A549 (cell line): ENCODE measurements around the gene MYH10.

Source experiments
- CHD2 ChIP-seq: fragments of 150-350 bp; IDR thresholded peaks from 2 replicates; pipeline ENCODE4 v1.6.1; 2014; ENCODE audit warnings: low read length; ENCODE audit not compliant: partially characterized antibody
- EP300 ChIP-seq, 2 experiments: fragments of >200 bp; sonication (Bioruptor Twin); formaldehyde crosslinking; IDR thresholded peaks; 2 replicates in 1 of 2; 3 replicates in 1 of 2; pipeline ENCODE4 v1.6.1; 2016 to 2017
- ESRRA ChIP-seq: fragments of 150-350 bp; IDR thresholded peaks from 2 replicates; pipeline ENCODE4 v1.6.1; 2014; ENCODE audit warnings: mild to moderate bottlenecking, low read length, borderline replicate concordance
- MYC ChIP-seq: IDR thresholded peaks from 2 replicates; pipeline ENCODE4 v1.6.1; 2012; ENCODE audit warnings: mild to moderate bottlenecking, inconsistent platforms, low read length, improper control_type of control experiment, borderline replicate concordance
- POLR2A ChIP-seq: IDR thresholded peaks from 2 replicates; pipeline ENCODE4 v1.6.1; 2012; ENCODE audit warnings: mild to moderate bottlenecking, low read length
- RARB ChIP-seq: fragments of 250-450 bp; sonication (Bioruptor Pico); IDR thresholded peaks from 2 replicates; pipeline ENCODE4 v1.8.0; 2021; ENCODE audit warnings: mild to moderate bottlenecking, moderate library complexity
- SMC3 ChIP-seq: fragments of >200 bp; sonication (Bioruptor Twin); formaldehyde crosslinking; IDR thresholded peaks from 3 replicates; pipeline ENCODE4 v1.6.1; 2018; ENCODE audit warnings: inconsistent platforms
- TF ChIP-seq, protein P1 (sequence below): fragments of 450-650 bp; IDR thresholded peaks from 2 replicates; pipeline ENCODE4 v1.6.1; 2014; ENCODE audit warnings: antibody characterized with exemption
- TF ChIP-seq, protein P2 (sequence below): fragments of >200 bp; sonication (Bioruptor Twin); formaldehyde crosslinking; IDR thresholded peaks from 3 replicates; pipeline ENCODE4 v1.5.1; 2016
- TF ChIP-seq, protein P3 (sequence below): fragments of 150-350 bp; IDR thresholded peaks from 2 replicates; pipeline ENCODE4 v1.6.1; 2014; ENCODE audit warnings: low read depth, mild to moderate bottlenecking, low read length
- TF ChIP-seq, protein P4 (sequence below): fragments of 200-600 bp; sonication (generic); IDR thresholded peaks from 2 replicates; pipeline ENCODE4 v1.6.1; 2016; ENCODE audit warnings: antibody characterized with exemption, mild to moderate bottlenecking, moderate library complexity

DNA sequence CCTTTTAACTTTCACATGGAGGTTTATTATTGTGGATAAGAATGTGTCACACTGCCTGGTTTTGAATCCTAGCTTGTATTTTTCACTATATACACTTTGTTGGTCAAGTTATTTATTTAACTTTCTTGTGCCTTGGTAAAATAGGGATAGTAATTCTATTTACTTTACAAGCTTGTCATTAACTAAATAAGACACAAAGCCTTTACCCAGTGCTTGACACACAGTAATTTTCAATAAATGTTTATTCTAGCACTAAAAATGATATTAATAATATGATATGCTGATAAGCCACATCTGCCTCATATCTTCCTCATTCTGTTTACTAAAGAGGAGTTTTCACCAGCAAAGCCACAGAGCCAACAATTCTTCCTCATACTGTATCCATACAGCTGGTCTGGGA is 27.8 kb downstream of the MYH10 start:
- TF ChIP-seq, protein P1, sequence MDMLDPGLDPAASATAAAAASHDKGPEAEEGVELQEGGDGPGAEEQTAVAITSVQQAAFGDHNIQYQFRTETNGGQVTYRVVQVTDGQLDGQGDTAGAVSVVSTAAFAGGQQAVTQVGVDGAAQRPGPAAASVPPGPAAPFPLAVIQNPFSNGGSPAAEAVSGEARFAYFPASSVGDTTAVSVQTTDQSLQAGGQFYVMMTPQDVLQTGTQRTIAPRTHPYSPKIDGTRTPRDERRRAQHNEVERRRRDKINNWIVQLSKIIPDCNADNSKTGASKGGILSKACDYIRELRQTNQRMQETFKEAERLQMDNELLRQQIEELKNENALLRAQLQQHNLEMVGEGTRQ: no peak
- TF ChIP-seq, protein P2, sequence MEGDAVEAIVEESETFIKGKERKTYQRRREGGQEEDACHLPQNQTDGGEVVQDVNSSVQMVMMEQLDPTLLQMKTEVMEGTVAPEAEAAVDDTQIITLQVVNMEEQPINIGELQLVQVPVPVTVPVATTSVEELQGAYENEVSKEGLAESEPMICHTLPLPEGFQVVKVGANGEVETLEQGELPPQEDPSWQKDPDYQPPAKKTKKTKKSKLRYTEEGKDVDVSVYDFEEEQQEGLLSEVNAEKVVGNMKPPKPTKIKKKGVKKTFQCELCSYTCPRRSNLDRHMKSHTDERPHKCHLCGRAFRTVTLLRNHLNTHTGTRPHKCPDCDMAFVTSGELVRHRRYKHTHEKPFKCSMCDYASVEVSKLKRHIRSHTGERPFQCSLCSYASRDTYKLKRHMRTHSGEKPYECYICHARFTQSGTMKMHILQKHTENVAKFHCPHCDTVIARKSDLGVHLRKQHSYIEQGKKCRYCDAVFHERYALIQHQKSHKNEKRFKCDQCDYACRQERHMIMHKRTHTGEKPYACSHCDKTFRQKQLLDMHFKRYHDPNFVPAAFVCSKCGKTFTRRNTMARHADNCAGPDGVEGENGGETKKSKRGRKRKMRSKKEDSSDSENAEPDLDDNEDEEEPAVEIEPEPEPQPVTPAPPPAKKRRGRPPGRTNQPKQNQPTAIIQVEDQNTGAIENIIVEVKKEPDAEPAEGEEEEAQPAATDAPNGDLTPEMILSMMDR: no peak
- TF ChIP-seq ESRRA (no peak), SMC3 (no peak), CHD2 (no peak), POLR2A (no peak), MYC (no peak), RARB (CRISPR knock-in tag) (no peak), EP300 (IDR thresholded peaks at IDR 0.05) (no peak)
- TF ChIP-seq, protein P3, sequence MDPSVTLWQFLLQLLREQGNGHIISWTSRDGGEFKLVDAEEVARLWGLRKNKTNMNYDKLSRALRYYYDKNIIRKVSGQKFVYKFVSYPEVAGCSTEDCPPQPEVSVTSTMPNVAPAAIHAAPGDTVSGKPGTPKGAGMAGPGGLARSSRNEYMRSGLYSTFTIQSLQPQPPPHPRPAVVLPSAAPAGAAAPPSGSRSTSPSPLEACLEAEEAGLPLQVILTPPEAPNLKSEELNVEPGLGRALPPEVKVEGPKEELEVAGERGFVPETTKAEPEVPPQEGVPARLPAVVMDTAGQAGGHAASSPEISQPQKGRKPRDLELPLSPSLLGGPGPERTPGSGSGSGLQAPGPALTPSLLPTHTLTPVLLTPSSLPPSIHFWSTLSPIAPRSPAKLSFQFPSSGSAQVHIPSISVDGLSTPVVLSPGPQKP: no peak
- TF ChIP-seq, protein P4, sequence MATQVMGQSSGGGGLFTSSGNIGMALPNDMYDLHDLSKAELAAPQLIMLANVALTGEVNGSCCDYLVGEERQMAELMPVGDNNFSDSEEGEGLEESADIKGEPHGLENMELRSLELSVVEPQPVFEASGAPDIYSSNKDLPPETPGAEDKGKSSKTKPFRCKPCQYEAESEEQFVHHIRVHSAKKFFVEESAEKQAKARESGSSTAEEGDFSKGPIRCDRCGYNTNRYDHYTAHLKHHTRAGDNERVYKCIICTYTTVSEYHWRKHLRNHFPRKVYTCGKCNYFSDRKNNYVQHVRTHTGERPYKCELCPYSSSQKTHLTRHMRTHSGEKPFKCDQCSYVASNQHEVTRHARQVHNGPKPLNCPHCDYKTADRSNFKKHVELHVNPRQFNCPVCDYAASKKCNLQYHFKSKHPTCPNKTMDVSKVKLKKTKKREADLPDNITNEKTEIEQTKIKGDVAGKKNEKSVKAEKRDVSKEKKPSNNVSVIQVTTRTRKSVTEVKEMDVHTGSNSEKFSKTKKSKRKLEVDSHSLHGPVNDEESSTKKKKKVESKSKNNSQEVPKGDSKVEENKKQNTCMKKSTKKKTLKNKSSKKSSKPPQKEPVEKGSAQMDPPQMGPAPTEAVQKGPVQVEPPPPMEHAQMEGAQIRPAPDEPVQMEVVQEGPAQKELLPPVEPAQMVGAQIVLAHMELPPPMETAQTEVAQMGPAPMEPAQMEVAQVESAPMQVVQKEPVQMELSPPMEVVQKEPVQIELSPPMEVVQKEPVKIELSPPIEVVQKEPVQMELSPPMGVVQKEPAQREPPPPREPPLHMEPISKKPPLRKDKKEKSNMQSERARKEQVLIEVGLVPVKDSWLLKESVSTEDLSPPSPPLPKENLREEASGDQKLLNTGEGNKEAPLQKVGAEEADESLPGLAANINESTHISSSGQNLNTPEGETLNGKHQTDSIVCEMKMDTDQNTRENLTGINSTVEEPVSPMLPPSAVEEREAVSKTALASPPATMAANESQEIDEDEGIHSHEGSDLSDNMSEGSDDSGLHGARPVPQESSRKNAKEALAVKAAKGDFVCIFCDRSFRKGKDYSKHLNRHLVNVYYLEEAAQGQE: no peak
